OCI-LY3 (cell line): Measurements from ENCODE around the gene CYTH1.

Source experiments
- H2AFZ ChIP-seq: fragments of 200-600, 300-600 bp; shearing (Covaris generic); 2 replicates; pipeline ENCODE4 v1.6.0; 2014; ENCODE audit warnings: antibody characterized with exemption, low read depth, low read length
- H3K27ac ChIP-seq: fragments of 200-600, 300-600 bp; sonication (generic); 2 replicates; pipeline ENCODE4 v1.5.1; 2014; ENCODE audit warnings: mild to moderate bottlenecking, low read length, moderate library complexity, mixed read lengths
- H3K27me3 ChIP-seq: fragments of 200-600, 300-600 bp; sonication (generic); 2 replicates; pipeline ENCODE4 v1.6.1; 2014; ENCODE audit warnings: low read depth, low read length, mixed read lengths
- H3K36me3 ChIP-seq: fragments of 200-600, 300-600 bp; sonication (generic); replicated peaks from 2 replicates; pipeline ENCODE3; 2014; ENCODE audit warnings: low read depth, low read length, mixed read lengths
- H3K4me1 ChIP-seq: fragments of 300-600, 200-600 bp; sonication (generic); 2 replicates; pipeline ENCODE4 v1.6.1; 2014; ENCODE audit warnings: low read length, mixed read lengths
- H3K4me2 ChIP-seq: fragments of 200-600, 300-600 bp; sonication (generic); 2 replicates; pipeline ENCODE4 v1.6.1; 2014; ENCODE audit warnings: low read length, mixed read lengths
- H3K4me3 ChIP-seq: fragments of 300-600, 200-600 bp; sonication (generic); 2 replicates; pipeline ENCODE4 v1.5.1; 2014; ENCODE audit warnings: antibody characterized with exemption, mild to moderate bottlenecking, low read length, moderate library complexity
- H3K79me2 ChIP-seq: fragments of 300-600, 200-600 bp; shearing (Covaris generic); 2 replicates; pipeline ENCODE4 v1.6.1; 2014; ENCODE audit warnings: mild to moderate bottlenecking, low read length, mixed read lengths
- H3K9ac ChIP-seq: fragments of 300-600, 200-600 bp; shearing (Covaris generic); 2 replicates; pipeline ENCODE4 v1.6.0; 2014; ENCODE audit warnings: mild to moderate bottlenecking, low read length, moderate library complexity
- H3K9me3 ChIP-seq: fragments of 200-600, 300-600 bp; shearing (Covaris generic); 2 replicates; pipeline ENCODE4 v1.6.1; 2014; ENCODE audit warnings: low read length, mixed read lengths; ENCODE audit not compliant: insufficient read depth
- H4K20me1 ChIP-seq: fragments of 200-600, 300-600 bp; sonication (generic); 2 replicates; pipeline ENCODE4 v1.6.1; 2016; ENCODE audit warnings: low read length, mixed read lengths; ENCODE audit not compliant: insufficient read depth
- EZH2phosphoT487 ChIP-seq: fragments of 200-600 bp; shearing (Covaris generic); IDR thresholded peaks from 2 replicates; pipeline ENCODE4 v1.6.1; 2018; ENCODE audit warnings: antibody characterized with exemption, mixed run types, low read depth
- TF ChIP-seq, protein P1 (sequence below): fragments of 200-600, 300-600 bp; sonication (generic); IDR thresholded peaks from 2 replicates; pipeline ENCODE4 v1.5.1; 2014; ENCODE audit warnings: antibody characterized with exemption, low read length, low read depth

Gene CYTH1

DNA sequence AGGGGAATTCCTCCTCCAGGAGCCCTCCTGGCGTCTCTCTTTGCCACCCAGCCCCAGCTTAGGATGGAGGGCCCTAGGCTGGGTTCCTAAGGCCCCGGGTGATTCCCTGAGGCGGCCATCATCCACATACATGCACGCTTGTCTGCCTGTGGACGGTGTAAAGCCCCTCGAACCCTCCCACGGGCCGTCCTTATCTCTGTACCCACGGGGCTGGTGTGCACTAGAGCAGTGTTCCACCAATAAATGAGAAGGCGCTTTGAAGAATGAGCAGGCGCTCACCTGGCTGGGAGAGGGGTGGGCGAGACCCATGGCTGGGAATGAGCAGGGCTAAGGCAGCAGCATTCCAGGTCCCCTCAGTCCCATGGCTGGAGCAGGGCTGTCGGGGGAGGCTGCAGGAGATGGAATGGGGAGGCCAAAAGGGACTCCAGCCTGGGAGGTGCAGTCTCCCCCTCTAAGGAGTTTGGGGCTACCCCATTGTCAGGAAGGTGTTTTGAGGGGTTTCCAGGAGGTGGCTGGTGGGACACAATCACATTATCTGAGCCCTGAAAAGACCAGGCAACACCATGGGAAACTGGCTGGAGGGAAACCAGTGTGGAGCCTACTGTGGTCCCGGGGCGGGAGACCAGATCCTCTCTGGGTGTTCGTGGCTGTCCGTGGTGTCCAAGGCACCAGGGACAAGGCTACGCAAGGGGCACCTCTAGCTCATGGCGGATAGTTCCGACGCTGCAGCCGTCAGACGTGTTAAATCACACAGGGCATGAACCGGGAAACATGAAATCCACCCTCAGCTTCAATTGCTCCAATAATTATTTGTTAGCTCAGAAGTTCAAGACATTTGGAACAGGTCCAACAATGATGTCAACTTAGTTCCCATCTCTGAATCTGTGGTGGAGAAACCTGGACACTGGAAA, 117.3 kb downstream of the CYTH1 start:
- no peak overlapping the region for H3K9ac ChIP-seq
- no peaks in the 10 kb centered on the region for H3K27me3 ChIP-seq
- H3K4me2 ChIP-seq: no peak overlapping the region
- H3K4me3 ChIP-seq: no peak overlapping the region
- no peaks in the 10 kb centered on the region for H3K79me2 ChIP-seq
- H3K4me1 ChIP-seq: peaks cover 10% of the 10 kb centered on the region
- H2AFZ ChIP-seq: no peak overlapping the region
- H3K9me3 ChIP-seq: no peaks in the 10 kb centered on the region
- H3K27ac ChIP-seq: no peak overlapping the region
- no peaks in the 10 kb centered on the region for H3K36me3 ChIP-seq
- H4K20me1 ChIP-seq: no peaks in the 10 kb centered on the region
- no peak for TF ChIP-seq EZH2phosphoT487
- TF ChIP-seq, protein P1, sequence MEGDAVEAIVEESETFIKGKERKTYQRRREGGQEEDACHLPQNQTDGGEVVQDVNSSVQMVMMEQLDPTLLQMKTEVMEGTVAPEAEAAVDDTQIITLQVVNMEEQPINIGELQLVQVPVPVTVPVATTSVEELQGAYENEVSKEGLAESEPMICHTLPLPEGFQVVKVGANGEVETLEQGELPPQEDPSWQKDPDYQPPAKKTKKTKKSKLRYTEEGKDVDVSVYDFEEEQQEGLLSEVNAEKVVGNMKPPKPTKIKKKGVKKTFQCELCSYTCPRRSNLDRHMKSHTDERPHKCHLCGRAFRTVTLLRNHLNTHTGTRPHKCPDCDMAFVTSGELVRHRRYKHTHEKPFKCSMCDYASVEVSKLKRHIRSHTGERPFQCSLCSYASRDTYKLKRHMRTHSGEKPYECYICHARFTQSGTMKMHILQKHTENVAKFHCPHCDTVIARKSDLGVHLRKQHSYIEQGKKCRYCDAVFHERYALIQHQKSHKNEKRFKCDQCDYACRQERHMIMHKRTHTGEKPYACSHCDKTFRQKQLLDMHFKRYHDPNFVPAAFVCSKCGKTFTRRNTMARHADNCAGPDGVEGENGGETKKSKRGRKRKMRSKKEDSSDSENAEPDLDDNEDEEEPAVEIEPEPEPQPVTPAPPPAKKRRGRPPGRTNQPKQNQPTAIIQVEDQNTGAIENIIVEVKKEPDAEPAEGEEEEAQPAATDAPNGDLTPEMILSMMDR: no peak

DNA sequence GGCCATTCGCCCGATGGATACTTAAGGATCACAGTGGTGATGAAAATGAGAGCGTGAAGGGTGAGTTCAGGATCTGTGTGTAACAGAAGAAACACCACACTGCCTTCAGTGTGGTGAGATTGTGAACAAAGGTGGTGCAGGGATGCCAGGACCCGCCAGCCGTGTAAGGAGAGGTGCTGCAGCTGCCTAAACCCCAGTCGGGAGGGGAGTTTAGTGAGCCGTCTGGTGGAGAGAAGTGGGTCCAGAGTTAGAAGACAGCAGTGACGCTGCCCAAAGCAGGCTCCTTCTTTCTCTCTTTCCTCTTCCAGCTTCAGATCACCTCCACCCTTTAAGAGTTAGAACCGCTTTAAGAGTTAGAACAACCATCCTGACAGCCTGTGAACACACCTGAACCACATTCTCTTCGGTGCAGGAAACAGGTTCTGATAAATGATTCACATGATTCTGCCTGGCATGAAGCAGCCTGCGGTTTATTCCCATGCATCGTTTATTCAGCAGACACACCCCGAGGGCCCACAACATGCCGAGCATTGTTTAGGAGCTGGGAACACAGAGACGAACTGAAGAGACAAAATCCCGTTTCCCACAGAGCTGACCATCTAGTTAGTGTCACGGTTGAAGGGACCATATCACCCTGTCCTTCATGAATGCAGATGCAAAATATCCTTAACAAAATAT, 120.8 kb downstream of the CYTH1 start:
- H3K27ac ChIP-seq: no peak overlapping the region
- peaks cover 6% of the 10 kb centered on the region for H3K4me1 ChIP-seq
- no peaks in the 10 kb centered on the region for H3K27me3 ChIP-seq
- TF ChIP-seq, protein P1: no peak
- TF ChIP-seq EZH2phosphoT487: no peak
- H3K36me3 ChIP-seq: no peaks in the 10 kb centered on the region
- no peak overlapping the region for H3K9ac ChIP-seq
- no peak overlapping the region for H3K4me3 ChIP-seq
- no peak overlapping the region for H2AFZ ChIP-seq
- no peaks in the 10 kb centered on the region for H3K9me3 ChIP-seq
- no peaks in the 10 kb centered on the region for H4K20me1 ChIP-seq
- no peaks in the 10 kb centered on the region for H3K79me2 ChIP-seq
- H3K4me2 ChIP-seq: no peak overlapping the region

DNA sequence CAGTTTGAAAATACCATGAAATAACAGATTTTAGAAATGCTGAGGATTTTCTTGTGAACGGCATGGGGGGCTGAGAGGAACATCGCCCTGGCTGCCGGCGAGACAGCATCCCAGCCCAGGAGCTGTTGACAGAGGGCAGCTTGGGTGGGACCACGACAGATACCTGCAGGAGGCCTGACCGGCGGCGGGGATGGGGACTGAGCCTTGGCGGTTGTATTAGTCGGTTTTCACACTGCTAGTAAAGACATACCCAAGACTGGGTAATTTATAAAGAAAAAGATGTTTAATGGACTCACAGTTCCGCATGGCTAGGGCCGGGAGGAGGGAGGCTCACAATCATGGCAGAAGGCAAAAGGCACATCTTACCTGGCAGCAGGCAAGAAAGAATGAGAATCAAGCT, 122.5 kb downstream of the CYTH1 start:
- Histone ChIP-seq H3K4me3 (no peak overlapping the region), H3K4me1 (no peaks in the 10 kb centered on the region), H3K36me3 (no peaks in the 10 kb centered on the region), H3K27me3 (no peaks in the 10 kb centered on the region), H3K27ac (no peak overlapping the region), H3K9ac (no peak overlapping the region), H3K9me3 (no peaks in the 10 kb centered on the region), H3K79me2 (no peaks in the 10 kb centered on the region), H4K20me1 (no peaks in the 10 kb centered on the region), H3K4me2 (no peak overlapping the region), H2AFZ (no peak overlapping the region)
- no peak for TF ChIP-seq EZH2phosphoT487
- TF ChIP-seq, protein P1: no peak

DNA sequence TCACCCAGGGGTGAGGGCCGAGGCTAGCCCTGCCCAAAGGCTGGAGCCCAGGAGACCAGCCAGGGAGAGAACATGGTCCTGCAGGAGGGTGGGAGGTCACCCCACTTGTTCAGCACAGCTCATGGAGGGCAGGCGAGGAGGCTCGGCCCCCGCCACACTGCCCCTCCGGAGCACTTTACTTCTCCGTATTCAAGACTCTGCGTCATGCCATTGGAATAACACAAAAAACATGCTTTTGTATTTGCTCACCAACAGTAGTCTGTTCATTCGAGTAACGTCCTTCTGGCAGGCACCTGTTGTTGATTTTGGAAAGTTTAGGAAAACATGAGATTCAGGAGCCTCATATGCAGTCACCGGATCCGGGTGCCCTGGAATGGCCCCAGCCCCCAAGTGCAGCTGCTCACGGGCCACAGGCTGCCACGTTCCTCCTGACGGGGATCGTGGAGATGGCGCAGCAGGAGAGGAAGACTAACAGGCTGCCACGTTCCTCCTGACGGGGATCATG, 123.7 kb downstream of the CYTH1 start:
- TF ChIP-seq, protein P1: no peak
- TF ChIP-seq EZH2phosphoT487: no peak
- Histone ChIP-seq H2AFZ (no peak overlapping the region), H3K79me2 (no peaks in the 10 kb centered on the region), H3K27me3 (no peaks in the 10 kb centered on the region), H3K4me3 (no peak overlapping the region), H3K4me1 (no peaks in the 10 kb centered on the region), H3K4me2 (no peak overlapping the region), H4K20me1 (no peaks in the 10 kb centered on the region), H3K9ac (no peak overlapping the region), H3K27ac (no peak overlapping the region), H3K9me3 (no peaks in the 10 kb centered on the region), H3K36me3 (no peaks in the 10 kb centered on the region)
